Hematopoietic multipotent progenitor cell treated with erythropoietin and hydrocortisone succinate and interleukin-3 and kit ligand, for 15 days (in vitro differentiated cells): ENCODE measurements around the gene NOVA2.
A peak's percentile ranks its signal among the peaks of the same experiment; 100 is the strongest.

Source experiments
- DNase-seq: peaks from one replicate; pipeline ENCODE4 v3.0.0-alpha.2; 2015; ENCODE audit warnings: low spot score

The NOVA2 gene, protein sequence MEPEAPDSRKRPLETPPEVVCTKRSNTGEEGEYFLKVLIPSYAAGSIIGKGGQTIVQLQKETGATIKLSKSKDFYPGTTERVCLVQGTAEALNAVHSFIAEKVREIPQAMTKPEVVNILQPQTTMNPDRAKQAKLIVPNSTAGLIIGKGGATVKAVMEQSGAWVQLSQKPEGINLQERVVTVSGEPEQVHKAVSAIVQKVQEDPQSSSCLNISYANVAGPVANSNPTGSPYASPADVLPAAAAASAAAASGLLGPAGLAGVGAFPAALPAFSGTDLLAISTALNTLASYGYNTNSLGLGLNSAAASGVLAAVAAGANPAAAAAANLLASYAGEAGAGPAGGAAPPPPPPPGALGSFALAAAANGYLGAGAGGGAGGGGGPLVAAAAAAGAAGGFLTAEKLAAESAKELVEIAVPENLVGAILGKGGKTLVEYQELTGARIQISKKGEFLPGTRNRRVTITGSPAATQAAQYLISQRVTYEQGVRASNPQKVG

DNA sequence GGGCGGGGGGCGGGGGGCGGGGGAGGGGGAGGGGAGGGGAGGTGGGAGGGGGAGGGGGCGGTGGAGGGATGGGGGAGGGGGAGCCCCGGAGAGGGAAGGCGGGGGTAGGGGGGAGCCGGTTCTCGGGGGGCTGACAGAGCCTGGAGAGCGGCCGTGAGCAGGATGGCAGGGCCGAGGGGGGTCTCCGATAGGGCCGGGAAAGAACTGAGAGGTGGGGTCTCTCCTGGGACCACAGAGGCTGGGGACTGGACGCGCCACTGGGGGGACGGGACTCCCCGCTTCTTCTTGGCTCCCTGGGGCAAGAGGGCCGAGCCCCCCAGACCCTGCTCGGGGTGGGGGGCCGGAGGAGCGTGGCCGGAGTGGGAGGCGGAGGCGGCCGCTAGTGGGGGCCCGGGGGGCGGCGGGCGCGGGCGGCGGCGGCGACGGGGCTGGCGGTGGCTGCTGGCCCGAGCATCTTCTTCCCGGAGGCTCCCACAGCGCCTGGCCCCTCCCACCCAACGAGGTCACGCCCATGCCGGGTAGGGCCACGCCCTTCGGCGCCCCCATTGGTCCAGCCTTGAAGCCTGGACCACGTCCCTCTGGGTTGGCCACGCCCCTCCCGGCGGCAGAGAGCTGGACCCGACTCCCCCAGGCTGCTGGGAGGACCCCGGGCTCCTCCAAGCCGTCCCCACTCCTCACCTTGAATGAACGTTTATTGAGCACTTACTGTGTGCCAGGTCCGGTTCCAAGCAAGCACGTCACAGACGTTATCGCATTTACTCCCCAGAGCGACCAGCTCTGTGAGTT is at the start of gene NOVA2:
NOVA2 (minus strand) TSS at position 313 of the 786 bp plus-strand sequence. CDS start 514 bp downstream, outside the sequence.
- DNase-seq = peak; percentile 53

DNA sequence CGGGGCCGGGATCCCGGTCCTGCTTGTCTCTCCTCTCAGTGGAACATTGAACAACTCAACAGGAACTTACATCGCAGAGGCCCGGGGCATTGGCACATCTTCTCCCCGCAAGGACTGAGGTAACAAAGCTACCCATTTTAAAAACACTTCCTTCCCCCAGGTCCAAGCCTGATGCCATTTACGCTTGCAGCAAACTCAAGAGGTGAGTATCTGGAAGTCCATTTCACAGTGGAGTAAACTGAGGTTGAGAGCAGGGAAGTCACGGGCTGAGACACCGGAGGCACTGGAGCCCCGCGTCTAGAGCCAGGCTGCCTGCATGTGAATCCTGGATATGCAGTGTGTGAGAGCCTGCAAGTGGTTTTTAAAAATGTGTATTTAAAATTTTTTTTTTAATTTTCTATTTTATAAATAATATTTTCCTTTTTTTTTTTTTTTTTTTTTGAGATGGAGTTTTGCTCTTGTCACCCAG is 49.7 kb upstream of the NOVA2 start:
- DNase-seq = no peak

DNA sequence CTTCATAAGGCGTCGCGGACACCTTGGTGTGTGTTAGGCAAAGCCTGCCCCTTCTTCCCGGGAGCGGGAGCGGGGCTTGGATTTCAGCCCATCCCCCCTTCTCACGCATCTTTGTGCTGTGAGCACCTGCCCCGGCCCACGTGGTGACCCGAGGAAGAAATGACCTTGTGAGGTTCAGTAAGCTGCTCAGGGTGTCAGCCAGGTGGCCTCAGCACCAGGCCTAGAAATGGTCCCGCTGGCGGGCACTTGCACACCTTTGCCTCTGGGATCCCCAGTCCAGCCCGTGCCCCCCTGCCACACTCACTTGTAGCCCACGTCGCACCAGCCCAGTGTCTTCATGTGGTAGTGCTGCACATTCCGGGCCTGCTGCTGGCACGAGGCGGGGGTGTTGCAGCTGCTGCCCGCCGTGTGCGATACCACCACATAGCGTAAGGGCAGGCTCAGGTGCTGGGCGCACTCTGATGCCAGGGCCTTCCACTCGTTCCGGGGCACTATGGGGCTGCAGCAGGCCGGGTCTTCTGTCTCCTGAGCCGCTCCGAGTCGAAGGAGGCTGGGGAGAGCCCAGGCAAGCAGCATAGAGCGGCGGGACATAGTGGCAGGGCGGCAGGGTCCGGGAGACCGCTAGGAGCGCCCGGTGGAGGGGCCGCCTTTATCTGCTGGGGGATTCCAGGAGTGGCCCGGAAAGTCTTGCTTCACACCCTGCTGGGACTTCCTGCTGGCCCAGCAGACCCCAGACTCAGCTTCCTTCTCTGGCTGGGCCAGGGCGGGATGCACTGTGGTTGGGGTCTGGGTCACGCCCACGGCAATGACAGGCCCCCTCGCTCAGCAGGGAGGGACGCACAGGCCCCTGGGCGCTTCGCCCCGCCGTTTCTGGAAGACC is 49.0 kb upstream of the NOVA2 start, which contains the start of gene PGLYRP1:
PGLYRP1 (minus strand) TSS at position 623 of the 880 bp plus-strand sequence; CDS start at position 591, 32 bp downstream.
- no peak for DNase-seq

DNA sequence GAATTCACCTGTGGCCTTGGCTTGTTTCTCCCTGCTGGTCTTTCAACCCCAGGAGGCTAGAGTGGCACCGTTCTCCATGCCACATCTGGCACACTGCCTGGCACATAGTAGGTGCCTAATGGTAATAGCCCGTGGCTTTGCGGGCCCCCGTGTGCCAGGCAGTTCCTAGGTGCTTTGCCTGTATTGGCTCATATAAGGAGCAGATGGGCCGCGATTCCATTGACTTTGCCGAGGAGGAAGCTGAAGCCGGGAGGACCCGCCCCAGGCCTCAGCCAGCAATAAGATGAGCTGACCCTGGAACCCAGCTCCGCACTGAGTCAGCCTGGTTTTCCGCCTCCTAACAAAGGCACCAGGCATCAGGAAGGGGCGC is 48.4 kb upstream of the NOVA2 start:
- DNase-seq = no peak

GRCh38 chr19:46021531-46022041 is 47.9 kb upstream of the NOVA2 start:
- no peak for DNase-seq

- no peak for DNase-seq
Measured at GRCh38 chr19:46020819-46021125, 47.1 kb upstream of the NOVA2 start.

GRCh38 chr19:46019270-46019669 is 45.6 kb upstream of the NOVA2 start:
- DNase-seq = no peak

- DNase-seq = no peak
Measured at GRCh38 chr19:46018729-46019251, 45.1 kb upstream of the NOVA2 start.

- DNase-seq = no peak
Measured at GRCh38 chr19:46017874-46018675, 44.4 kb upstream of the NOVA2 start.

GRCh38 chr19:46017095-46017429 is 43.4 kb upstream of the NOVA2 start:
- DNase-seq = no peak

DNA sequence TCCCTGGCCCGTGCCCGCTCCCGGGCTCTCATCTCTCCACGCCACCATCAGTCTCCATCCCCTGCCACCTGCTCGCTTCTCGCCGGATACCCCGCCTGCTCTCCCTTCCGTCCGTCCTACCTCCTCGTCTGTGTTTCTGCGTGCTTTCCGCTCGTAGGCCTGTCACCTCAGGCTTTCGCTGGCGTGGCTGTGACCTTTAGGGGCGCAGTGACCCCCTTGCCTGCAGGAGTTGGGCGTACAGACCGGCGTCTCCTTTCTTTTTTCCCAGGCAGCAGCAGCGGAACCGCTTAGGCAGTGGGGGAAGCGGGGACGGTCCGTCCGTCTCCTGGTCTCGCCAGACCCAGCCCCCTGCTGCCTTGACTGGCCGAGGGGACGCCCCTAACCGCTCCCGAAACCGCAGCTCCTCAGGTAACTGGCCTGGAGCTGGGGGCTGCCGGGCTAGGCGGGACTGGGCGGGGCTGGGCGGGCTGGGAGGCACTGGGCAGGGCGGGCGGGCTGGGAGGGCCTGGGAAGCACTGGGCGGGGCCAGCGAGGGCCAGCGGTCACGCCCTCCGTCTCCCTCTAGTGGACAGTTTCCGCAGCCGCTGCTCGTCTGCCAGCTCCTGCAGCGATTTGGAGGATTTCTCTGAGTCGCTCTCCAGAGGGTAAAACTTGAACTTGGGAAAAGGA is 42.9 kb upstream of the NOVA2 start:
- peak; percentile 89 for DNase-seq

DNA sequence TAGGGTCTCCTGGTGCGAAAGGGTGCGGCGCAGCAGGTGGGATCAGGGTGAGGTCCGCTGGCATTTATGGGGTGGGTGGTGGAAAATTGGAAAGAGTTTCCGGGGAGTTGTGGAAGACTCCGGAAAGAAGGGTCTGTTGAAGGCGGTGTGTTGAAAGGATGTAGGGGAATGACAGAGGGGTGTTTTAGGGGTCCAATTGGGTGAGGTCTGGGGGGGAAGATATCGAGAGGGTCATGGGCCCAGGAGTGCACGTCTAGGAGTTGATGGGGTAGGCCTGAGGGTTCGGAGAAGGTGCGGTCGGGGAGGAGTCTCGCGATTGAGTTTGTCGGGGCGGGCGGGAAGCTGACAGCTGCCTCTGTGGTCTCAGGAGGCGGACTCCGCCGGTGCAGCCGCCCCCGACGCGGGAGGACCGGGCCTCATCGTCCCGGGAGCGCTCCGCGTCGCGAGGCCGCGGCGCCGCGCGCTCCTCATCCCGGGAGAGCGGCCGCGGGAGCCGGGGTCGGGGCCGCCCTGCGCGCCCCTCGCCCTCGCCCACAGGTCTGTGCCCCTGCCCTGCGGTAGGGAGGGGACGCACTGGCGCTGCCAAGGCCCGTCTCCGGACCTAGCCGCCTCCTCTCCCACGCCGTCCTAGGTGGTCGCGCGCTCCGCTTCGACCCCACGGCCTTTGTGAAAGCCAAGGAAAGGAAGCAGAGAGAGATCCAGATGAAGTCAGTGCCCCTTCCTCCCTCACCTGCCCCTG is 42.2 kb upstream of the NOVA2 start:
- no peak for DNase-seq

DNA sequence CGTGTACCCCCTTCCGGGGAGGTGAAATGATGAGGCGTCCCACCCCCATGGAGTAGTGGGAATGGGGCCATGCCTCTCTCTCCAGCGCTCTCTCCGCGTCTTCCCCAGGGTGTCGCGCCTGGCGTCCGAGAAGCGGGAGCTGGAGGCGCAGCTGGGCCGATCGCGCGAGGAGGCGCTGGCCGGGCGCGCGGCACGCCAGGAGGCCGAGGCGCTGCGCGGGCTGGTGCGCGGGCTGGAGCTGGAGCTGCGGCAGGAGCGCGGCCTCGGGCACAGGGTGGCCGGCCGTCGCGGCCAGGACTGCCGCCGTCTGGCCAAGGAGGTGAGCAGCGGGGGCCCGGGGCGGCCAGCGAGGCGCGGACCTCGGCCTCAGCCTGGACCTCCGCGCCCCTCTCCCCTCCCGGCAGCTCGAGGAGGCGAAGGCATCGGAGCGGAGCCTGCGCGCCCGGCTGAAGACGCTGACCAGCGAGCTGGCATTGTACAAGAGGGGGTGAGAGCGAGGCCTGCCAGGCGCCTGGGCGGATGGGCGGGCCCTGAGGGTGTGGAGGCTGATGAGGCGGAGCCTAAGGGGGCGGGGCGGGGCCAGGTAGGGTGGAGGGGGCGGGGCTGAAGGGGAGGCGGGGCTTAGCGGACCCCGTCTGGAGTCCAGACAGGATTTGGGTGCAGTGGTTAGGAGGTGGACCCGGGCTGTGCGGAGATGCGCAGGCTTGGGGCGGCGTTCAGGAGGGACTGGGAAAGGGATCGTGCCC is 41.4 kb upstream of the NOVA2 start:
- DNase-seq = peak; percentile 64

DNA sequence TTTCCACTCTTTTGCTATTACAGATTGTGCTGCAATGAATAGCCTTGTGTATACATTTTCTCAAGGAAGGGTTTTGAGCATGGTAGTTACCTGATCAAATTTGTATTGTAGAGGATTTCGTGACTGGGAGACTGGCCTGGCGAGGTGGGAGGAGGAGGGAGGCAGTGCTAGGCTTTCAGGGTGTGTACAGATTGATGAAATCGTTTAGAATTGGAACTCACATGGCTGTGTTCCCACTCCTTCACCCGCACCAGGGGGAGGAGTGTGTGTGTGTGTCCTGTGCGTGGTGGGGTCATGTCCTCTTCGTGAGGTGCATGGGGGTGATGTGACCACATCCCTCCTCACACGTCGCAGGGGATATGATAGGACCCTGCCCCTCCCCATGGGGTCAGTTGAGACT is 40.9 kb upstream of the NOVA2 start:
- no peak for DNase-seq

DNA sequence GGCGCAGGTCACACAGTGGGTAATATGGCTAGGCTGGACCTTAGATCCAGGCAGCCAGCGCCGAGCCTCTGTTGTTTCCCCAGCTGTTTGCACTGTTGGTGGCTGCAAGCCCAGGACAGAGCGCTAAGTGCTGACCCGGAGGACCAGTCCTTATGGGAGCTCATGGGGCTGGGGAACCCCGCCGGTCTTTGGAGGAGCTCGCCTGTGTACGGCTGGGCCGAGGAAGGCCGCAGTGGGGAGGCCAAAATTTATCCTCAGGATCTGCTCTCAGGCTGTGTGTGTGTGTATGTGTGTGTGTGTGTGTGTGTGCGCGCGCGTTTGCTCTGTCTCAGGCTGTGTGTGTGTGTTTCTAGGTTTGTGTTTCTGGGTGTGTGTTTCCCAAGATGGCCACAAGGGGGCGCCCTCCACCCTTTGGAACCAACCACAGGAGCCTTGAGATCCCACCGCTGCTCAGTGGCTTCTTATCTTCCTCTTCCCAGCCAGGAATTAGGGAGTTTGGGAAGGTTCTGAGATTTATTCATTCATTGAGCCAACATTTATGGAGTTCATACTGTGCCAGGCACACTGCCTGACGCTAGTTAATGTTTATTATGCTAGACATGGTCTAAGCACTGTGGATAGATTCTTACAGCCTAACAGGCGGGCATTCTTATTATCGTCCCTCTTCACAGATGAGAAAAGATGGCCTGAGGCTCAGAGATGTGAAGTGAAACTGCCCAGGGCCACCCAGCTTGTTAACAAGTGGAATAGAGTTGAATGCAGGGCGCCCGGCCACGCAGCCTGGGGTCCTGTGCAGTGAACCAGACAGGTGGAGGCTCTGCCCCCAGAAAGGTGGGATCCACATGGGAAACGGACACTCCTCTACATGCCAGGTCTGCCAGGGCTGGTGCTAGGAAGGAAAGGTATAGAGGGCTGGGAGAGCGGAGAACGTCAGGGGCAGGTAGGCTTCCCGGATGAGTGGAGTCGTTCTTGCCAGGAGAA is 36.2 kb upstream of the NOVA2 start:
- peak; percentile 73 for DNase-seq

DNA sequence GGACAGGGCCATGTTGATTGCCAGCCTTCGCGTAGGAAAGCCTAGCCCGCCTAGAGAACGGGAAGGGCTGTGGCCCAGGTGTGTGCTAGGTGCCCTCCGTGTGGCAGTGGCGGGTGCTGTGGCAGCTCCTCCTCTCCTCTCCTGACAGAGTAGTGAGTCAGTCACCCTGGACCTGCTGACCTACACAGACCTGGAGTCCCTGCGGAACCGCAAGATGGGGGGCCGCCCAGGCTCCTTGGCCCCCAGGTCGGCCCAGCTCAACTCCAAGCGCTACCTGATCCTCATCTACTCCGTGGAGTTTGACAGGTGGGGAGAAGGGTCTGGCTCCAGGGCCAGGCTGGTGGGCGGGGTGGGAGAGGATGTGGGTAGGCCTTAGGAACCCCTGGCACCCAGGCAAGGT is 32.7 kb upstream of the NOVA2 start:
- DNase-seq = no peak

GRCh38 chr19:46002678-46003275 is 29.1 kb upstream of the NOVA2 start:
- DNase-seq = no peak
